GM21381 (cell line): ENCODE measurements around the gene CDK19.
"Not testable (repeated sequence)": the region's sequence is repeated elsewhere in the genome, so short reads cannot be mapped to it uniquely, and the experiment has no call there.

Source experiments
- ATAC-seq: cut with Tn5 transposase; IDR thresholded peaks from one replicate; pipeline ENCODE4 v1.9.1; 2021; ENCODE audit warnings: mild to moderate bottlenecking, moderate library complexity; ENCODE audit not compliant: unreplicated experiment

The CDK19 gene

DNA sequence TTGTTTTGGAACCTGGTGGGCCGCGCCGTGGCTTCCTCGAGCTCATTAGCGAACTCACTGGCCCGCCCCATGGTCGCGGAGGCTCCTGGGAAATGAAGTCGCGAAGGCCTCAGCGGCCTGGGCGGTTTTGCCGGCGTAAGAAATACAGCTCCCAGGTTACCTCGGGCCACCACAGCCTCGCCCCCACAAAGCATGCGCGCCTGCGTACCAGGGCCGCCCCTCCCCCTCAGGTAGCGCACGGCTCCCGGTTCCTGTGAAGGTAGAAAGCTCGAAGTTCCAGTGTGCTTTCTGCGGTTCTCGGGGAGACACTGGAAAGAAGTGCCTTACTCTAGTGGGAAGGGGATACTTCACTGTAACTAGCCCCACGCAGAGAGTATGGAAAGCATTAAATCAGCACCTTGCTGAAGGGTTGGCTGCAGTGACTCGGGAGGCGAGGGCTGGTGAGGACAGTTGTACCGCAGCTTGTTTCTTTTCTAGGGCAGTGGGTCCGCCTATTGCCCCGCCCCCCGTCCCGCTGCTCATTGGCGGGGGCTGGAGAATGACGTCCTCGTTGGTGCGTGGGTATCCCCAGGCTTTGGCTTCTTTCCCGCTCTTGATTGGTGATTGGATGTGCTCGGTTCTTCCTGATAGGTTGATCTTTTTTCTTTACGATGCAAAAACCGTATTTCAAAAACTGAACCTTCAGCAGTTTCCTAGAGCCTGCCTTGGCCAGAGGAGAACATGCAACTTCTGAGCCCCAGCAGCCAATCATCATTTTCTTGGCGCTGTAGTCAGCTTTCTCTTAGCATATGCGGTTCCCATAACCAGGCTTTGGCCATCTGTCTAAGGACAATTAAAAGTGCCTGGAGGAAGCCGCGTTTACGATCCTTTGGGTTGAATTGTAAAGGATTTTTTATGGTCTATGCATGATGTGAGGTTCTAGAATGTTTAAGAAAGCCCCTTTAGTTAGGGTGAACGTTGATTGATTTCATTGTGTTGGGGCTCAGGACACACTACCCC is at the start of gene CDK19:
TSS of gene CDK19 (minus strand) at position 59 of the 999 bp plus-strand sequence. CDS start 333 bp downstream, outside the sequence.
- peak; percentile 63 for ATAC-seq

DNA sequence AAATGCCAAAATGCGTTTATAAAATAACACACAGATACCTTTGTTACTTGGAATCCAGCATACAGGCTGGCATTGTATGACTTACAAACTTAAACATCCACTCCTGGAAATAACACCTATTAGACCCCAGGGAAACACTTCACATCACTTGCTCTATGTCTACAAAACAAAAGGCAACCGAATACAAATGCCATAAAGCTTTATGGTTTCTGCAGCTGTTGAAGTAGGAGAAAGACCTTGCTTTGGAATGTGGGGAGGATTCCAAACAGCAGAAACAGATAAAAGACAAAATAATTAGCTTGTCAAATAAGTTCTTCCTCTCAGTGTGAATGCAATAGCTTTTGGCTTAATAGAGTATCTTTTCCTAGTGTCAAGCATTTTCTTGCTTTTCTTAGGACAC is 49.6 kb upstream of the CDK19 start:
- ATAC-seq: no peak

DNA sequence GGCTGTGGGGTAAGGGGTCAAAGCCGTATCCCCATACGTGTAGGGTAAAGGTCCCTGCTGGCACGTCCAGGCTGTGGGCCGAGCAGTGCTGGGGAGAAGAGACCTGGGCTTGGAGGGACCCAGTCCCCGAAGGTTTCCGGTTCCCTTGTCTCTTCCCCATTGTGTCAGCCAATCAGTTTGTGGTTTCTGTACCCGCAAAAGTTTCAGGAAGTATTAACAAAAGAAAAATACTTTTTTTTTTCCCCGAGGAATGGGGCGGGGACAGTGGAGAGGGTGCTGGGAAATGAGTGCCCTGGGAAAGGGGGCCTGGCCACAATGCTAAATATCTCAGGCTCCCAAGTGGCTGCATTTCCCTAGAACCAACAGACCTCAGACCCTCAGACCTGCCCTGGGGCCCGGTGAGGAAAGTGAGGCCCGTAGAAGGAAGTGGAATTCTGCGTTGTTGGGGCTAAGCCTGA is 44.1 kb upstream of the CDK19 start:
- no peak for ATAC-seq

DNA sequence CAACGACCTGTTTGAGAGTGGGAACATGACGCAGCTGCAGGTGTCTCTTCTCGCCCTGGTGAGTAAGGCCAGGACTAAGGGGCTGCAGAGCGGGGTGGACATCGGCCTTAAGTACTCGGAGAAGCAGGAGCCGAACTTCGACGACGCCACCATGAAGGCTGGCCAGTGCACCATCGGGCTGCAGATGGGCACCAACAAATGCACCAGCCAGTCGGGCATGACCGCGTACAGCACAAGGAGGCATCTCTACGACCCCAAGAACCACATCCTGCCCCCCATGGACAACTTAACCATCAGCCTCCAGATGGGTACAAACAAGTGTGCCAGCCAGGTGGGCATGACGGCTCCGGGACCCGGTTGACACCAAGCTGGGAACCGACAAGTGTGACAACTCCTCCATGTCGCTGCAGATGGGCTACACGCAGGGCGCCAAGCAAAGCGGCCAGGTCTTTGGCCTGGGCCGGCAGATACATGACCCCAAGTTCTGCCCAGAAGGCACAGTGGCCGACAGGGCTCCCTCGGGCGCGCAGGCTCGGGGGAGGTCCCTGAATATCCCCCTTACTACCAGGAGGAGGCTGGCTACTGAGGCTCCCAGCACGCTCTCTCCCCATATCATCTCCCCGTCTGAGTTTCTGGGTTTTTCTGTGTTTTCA is 43.4 kb upstream of the CDK19 start:
- no peak for ATAC-seq

DNA sequence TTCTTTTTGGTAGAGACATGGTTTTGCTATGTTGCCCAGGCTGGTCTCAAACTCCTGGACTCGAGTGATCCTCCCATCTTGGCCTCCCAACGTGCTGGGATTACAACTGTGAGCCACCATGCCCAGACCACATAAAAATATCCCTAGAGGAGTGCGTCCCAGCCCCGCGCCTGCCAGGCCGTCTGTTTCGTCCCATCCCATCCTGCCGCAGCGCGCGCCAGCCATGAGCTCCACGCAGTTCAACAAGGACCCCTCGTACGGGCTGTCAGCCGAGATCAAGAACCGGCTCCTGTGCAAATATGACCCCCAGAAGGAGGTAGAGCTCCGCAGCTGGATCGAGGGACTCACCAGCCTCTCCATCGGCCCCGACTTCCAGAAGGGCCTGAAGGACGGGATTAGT is 42.7 kb upstream of the CDK19 start:
- ATAC-seq: no peak

DNA sequence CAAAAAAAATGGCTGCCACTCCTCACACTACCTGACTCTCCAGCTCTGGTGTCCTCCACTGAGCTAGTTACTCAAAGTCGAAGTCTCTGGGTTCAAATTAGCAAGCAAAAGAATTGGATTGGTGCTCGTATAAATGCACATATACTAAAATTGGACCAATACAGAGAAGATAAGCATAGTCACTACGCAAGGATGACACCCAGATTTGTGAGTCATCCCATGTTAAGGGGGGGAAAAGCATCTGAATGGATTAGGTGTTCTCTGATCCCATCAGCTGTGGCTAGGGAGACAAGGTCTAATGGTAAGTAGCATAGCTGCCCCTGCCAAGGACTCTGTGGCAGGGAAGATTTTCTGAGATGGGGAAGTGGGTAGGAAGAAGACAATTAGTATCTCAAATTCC is 41.0 kb upstream of the CDK19 start:
- ATAC-seq: no peak

DNA sequence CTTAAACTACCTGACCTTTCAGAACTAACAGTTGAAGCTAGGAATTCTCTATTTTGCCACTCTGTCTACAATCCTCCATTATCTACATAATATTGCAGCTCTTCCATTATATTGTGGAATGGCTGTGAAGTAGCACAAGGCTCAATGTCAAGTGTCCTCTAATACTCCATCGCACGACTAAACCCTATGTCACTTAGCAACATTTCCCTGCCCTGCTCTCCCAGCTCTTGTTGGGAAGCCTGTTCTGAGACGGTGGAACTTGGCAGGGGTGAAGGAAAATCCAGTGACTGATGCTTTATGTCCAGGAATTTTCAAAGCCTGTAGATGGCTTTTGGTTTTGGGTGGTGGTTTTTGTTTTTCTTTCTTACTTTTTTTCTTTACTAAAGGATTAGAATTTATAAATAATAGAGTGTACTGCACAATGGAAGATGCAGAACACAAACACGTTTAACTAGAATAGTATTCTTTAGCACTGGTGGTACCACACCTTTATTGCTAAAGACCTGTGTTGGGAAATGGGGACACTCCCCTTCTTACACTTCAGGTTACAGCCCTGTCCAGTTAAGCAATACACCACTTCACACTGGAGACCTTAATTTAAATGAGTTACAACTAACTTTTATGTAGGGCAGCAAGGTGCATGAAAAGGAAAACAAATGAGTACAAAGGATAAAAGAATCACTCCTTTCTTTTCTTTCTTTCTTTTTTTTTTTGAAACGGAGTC is 38.6 kb upstream of the CDK19 start:
- no peak for ATAC-seq

DNA sequence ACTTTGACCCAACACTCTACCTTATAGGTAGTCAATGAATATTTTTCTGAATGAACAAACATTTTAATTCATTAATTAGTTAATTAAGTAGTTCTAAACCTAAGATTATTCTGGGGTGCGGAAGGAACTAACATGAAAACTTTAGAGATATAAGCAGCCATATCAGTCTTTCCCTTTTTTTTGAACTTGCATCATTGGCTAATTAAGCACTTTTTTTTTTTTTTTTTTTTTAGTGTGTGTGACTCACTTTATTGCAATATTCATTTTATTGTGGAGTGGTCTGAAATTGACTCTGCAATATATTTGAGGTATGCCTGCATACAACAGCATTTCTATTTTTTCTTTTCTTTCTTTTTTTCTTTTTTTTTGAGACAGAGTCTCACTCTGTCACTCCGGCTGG is 37.5 kb upstream of the CDK19 start:
- ATAC-seq: no peak

DNA sequence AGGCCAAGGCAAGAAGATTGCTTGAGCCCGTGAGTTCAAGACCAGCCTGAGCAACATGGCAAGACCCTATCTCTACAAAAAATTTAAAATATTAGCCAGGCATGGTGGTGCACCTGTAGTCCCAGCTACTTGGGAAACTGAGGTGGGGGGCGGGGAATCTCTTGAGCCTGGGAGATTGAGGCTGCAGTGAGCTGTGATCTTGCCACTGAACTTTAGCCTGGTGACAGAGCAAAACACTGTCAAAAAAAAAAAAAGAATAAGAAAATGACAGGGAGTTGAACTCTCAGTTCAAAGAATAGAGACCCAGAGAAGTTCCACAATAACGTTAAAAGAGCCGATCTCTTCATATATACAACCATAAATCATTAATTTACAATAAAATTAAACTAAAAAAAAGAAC is 34.5 kb upstream of the CDK19 start:
- no peak for ATAC-seq

DNA sequence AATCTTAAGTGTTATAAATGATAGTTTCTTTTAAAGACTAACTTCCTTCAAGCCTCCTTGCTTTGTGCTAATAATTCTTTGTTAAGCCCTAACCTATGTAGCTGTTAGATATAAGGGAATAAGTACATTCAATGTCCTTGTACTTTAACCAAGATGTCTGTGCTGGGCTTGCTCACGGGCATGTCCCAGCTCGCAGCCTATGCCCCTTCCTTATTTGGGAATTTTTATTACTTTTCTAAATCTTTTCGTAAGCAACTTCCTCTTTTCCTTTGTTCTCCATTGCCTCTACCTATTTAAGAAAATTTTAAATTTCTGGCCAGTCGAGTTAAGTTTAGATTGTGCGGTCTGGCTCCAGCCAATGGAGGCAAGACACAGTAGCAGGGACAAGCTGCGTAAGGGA is 26.0 kb upstream of the CDK19 start:
- no peak for ATAC-seq

DNA sequence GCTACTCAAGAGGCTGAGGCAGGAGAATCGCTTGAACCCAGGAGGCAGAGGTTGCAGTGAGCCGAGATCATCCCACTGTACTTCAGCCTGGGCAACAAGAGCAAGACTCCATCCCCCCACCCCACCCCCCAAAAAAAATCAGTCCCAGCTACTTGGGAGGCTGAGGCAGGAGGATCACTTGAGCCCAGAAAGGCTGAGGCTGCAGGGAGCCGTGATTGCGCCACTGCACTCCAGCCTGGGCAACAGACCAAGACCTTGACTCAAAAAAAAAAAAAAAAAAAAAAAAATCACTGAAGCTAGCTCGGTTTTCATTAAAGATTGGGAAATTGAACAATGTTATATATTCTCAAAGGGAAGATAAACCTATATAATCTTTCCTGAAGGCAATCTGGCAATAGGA is 20.5 kb upstream of the CDK19 start:
- not testable (repeated sequence) for ATAC-seq

DNA sequence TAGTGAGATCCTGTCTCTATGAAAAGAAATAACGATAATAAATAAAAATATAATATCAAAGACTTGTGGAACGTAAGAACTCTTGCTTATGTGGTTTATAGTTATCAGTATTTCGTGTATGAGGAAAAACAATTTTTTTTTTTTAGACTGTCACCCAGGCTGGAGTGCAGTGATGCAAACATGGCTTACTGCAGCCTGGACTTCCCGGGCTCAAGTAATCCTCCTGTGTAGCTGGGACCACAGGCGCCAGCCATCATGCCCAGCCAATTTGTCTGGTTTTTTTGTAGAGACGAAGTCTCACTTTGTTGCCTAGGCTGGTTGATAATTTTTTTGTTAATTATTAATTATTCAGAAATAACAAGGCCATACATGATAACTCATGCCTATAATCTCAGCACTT is 18.6 kb upstream of the CDK19 start:
- no peak for ATAC-seq

DNA sequence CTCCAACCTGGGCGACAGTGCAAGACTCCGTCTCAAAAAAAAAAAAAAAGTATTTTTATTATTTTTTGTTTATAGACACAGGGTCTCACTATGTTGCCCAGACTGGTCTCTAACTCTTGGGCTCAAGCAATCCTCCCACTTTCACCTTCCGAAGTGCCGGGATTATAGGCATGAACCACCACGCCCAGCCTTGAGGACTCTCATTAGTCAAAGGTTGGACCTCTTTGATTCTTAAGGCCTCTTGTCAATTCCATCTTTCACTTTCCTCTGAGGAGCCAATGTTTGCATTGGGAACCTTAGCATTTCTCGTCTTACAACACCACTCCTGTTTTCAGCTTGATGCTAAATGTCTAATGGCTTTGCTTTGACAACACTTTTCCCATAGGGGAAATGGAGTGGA is 16.1 kb upstream of the CDK19 start:
- ATAC-seq: no peak

DNA sequence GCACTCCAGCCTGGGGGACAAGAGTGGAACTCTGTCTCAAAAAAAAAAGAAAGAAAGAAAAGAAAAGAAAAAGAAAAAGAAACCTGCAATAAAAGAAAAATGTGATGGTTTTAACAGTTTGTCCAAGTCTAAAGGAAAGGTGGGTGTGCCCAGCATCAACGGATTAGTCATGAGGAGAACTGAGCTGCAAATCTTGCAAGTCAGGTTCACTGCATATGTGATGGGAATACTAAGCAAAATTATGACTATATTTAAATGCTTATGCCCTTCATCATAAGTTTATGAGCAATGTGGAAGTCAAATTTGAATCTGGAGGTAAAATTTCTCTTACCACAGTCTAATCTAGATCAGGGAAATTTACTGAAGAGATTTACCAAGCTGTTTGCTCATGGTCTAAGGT is 13.1 kb upstream of the CDK19 start:
- no peak for ATAC-seq

DNA sequence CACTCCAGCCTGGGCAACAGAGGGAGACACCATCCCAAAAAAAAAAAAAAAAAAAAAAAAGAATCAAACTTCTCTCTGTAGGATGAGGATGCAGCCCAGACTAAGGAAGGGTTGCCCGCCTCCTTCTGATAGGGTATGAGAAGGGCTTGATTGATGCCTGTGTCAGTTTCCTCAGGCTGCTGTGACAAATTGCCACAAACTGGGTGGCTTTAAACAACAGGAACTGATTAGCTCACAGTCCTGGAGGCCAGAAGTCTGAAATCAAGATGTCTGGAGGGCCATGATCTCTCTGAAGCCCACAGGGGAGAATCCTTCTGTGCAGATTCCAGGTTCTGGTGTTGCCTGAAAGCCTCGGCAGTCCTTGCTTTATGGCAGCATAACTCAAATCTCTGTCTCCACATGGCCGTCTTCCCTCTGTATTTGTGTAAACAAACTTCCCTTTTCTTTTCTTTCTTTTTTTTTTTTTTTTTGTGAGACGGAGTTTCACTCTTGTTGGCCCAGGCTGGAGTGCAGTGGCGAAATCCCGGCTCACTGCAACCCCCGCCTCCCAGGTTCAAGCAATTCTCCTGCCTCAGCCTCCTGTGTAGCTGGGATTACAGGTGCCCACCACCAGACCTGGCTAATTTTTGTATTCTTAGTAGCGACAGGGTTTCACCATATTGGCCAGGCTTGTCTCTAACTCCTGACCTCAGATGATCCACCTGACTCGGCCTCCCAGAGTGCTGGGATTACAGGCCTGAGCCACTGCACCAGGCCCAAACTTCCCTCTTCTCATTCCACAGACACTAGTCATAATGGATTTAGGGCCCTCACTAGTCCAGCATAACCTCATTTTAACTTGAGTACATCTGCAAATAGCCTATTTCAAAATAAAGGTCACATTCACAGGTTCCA is 11.2 kb upstream of the CDK19 start:
- no peak for ATAC-seq

DNA sequence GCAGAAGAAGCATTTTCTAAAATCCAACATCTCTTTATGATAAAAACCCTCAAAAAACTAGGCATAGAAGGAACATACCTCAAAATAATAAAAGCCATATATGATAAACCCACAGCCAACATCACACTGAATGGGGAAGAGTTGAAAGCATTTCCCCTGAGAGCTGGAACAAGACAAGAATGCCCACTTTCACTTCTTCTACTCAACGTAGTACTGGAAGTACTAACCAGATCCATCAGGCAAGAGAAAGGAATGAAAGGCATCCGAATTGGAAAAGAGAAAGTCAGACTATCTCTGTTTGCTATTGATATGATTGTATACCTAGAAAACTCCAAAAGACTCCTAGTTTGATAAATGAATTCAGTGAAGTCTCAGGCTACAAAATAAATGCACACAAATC is 7.9 kb upstream of the CDK19 start:
- no peak for ATAC-seq

DNA sequence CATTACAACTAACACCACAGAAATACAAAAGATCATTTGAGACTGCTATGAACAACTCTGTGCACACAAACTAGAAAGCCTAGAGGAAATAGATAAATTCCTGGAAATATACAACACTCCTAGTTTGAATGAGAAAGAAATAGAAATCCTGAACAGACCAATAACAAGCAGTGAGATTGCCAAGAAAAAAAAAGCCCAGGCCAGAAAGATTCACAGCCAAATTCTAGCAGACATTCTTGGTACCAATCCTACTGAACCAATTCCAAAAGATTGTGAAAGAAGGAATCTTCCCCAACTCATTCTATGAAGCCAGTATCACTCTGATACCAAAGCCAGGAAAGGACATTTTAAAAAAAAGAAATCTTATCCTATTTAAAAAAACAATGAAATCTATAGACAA is 7.0 kb upstream of the CDK19 start:
- ATAC-seq: no peak

DNA sequence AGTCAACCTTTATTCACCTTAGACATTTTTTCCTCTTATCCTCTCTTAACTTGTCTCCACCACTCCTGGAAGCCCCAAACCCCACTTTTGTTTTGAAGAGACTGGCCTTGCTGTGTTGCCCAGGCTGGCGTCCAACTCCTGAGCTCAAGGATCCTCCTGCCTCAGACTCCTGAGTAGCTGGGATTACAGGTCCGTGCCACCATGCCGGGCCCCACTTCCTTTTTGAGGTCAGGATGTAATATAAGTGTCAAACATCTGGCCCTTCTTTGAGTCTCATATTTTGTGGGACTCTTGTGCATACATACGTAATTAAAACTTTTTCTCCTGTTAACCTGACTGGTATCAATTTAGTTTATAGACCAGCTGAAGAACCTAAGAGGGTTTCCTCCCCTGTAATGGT is 1.4 kb upstream of the CDK19 start:
- ATAC-seq: no peak

DNA sequence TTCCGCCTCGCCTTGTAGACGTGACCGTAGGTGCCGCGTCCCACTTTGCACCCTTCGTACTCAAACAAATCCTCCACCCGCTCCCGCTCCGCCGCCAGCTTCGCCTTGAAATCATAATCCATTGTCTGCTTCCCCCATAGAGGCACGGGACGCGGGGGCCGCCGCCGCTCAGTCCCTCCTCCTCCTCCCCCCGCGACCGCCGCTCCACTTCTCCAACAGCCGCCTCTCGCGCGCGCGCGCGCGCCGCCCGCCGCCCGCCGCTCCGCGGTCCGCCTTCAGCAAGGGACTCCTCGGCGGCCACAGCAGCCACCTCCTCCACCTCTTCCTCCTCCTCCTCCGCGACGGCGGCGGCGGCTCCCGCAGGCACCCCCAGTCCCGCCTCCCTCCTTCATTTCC is 256 bp downstream of the CDK19 start:
- no peak for ATAC-seq
